Stimulated activated CD4-positive, alpha-beta T cell treated with anti-CD3 and anti-CD28 coated beads, Interleukin-4, amount 100 ng/mL, for 24 hours (primary cell): ENCODE measurements around the gene ABCG2.
"Not testable (repeated sequence)": the region's sequence is repeated elsewhere in the genome, so short reads cannot be mapped to it uniquely, and the experiment has no call there.

ENCODE experiments used
- DNase-seq: peaks from one replicate; pipeline ENCODE4 v3.0.0-alpha.2; 2020

ABCG2 gene

DNA sequence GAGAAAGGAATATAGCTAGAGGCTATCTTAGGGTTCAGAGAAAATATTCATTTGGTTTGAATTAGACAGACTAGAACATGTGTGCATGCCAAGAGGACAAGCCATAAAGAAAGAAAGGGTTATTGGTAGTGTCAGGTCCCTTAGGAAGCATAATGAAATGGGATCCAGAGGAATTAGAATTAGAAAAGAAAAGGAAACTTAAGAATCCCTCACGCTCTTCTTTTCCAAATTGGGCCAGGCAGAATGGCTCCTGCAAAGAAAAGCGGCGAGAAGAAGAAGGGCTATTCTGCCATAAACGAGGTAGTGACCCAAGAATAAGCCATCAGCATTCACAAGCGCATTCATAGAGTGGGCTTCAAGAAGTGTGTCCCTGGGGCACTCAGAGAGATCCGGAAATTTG, 4.9 kb upstream of the ABCG2 start:
- no peak for DNase-seq

DNA sequence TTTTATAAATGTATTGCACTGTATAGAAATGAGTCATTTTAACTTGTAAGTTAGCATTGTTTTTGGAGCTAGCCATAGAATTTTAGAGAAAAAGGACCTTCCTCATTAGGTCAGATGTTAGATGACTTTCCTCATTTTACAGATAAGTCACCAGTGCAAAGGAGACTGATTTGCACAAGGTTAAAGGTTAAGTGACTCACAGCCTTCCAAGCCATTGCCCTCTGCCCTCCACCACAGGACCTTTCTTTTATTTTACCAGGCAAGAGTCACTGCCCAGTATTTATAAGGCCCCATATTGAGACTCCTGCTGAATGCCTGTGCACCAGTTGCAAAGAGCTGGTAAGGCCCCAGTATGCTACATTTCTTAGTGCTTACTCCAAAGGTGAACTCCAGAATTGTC, 4.2 kb upstream of the ABCG2 start:
- no peak for DNase-seq

DNA sequence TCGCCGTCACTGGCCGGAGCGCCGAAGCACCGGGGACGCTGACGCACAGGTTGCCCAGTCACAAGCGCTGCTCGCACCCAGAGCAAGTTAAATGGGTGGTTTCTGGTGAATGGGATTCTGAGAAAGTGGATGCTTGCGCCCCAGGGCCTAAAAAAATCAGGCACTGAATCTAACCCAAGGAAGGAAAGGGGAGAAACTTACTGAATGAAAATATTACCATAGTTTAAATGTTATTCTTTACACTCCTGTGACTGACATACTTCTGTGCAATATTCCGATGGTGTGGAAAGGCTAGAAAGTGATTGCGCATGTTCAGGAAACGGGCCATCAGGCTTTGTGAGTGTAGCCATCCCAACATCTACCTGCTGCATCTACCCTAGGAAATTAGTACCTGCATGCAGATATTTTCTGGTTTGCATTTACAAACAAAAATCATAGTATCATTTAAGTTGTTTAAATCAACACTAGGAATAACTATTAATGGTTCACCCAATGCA, 838 bp upstream of the ABCG2 start:
- DNase-seq: no peak

DNA sequence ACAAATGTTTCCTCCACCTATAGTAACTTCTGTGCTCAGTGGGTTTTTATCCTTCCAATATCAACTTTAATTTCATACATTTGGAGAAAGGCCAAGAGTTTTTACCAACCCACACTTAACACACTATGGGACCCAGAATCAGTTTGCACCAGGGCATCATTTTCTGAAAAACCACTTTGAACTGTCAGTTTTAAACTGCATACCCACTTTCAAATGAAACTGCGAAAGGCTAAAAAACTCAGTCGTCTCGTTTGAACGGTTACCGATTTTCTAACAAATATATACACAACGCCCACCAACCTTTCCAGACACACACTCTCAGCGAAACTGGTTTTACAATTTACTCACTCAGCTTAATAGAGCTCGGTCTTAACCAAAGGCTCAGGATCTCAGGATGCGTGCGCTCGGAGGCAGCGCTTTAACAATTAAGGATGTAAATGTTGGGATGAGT, 376 bp downstream of the ABCG2 start:
- DNase-seq: no peak

DNA sequence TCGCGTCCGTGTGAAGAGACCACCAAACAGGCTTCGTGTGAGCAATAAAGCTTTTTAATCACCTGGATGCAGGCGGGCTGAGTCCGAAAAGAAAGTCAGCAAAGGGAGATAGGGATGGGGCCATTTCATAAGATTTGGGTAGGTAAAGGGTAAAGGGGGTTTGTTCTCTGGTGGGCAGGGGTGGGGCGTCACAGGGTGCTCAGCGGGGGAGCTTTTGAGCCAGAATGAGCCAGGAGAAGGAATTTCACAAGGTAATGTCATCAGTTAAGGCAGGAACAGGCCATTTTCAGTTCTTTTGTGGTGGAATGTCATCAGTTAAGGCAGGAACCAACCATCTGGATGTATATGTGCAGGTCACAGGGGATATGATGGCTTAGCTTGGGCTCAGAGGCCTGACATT, 6.1 kb downstream of the ABCG2 start:
- DNase-seq: not testable (repeated sequence)

DNA sequence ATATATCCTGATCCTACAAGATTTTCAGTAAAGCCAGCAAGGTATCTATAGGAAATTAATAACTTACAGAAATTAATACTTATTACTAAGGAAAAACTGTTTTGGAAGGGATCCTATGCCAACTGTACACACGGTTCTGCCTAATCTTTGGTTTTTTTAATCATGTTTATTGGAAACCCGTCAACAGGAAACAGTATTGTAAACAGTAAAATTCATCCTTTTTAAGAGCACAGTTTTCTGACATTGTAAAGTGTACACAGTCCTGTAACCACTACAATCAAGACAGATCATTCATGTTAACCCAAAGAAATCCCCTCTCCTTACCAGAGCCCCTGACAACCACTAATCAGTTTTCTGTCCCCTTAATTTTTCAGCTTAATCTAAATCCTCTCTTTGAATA, 9.9 kb downstream of the ABCG2 start:
- DNase-seq: no peak

DNA sequence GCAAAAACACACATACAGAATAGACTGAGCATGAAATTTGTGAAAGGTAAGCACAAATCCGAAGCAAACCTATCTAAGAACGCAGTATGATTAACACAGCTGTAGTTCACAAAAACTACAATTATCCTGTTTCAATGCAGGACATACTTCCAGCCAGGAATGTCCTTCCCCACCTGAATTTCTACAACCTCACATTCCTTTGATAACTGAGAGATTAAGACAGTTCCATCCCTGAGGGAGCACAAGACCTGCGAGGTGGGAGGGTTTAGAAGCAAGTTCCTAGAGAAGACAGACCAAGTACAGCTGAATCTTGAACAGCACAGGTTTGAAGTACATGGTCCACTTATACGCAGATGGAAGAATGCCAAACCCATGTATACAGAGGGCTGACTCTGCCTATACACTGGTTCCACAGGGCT, 10.6 kb downstream of the ABCG2 start:
- DNase-seq: no peak

DNA sequence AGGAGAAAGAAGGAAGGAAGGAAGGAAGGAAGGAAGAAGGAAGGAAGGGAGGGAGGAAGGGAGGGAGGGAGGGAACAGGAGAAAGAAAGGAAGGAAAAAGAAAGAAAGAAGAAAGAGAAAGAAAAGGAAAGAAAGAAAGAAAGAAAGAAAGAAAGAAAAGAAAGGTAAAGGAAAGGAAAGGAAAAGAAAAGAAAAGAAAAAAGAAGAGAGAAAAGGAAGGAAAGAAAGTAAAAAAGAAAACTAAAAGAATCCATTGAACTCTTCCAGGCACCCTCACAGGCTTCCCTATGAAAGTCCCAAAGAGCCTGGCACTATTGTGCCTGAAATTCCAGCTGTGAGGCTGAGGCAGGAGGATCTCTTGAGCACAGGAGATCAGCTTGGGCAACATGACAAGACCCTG, 11.5 kb downstream of the ABCG2 start:
- DNase-seq: no peak

DNA sequence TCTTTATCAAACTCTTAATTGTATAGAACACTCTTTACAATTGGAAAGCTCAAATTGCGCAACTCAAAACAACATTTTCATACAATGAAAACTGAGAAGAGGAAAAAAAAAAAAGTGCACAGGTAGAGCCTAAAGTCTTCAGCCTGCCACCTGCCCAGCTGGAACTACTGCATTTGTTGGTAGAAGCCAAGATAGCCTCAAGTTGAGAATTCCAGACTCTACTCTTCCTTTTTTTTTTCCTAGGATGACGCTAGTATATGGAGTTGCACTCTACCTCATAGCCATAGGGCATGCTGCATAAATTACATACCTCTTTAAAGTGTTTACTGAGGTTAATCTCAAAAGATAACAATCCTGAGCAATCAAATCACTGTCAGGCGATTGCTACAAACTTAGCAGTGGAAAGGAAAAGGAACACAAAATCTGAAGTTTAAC, 13.6 kb downstream of the ABCG2 start:
- no peak for DNase-seq

DNA sequence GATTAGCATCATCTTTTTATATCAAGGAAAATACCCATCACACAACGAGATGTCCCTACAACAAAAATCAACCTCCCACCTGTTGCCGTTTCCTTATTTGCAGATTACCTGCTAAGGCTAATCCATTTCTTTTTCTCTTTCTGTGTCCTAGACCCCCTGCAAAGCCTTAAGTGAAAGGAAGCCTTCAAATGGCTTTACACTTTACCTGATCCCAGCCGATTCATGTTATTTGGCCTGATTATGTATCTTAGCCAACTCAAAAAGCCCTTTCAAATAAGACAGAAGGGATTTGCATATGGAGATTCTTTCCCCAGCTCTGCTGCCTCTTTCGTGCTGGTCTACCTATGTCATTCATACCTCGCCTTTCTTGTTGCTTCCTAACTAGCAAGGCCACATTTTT, 14.4 kb downstream of the ABCG2 start:
- no peak for DNase-seq

DNA sequence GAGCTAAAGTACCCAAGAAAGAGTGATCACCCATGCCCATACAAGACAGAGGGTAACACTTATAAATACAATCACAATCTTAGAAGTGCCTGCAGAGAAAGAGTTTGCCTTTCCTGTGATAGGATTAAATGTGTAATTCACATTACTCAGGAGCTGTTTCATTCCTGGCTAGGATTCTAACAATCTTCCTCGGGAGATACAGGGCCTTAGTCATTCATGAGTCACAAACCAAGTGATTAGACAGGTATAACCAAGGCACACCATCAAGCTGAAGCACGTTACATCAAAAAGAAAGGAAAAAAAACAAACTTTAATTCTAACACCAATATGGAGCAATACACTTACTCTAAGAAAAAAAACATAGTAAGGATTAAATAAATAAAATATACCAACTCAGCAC, 14.9 kb downstream of the ABCG2 start:
- no peak for DNase-seq

DNA sequence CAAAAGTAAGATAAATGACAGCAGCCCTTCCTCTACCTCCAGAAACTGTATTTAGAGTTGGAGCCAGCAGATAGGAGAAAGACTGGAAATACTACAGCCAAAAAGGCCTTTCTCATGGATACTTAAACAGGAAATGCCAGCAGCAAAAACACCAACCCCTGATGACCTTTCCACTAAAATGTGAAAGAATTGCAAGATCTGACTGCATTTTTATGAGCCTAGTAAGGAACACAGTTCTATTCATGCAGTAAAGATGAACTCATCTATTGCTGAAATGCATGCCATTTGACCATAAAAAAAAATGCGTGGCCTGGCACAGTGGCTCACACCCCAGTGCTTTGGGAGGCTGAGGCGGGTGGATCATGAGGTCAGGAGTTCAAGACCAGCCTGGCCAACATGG, 19.9 kb downstream of the ABCG2 start:
- DNase-seq: no peak

DNA sequence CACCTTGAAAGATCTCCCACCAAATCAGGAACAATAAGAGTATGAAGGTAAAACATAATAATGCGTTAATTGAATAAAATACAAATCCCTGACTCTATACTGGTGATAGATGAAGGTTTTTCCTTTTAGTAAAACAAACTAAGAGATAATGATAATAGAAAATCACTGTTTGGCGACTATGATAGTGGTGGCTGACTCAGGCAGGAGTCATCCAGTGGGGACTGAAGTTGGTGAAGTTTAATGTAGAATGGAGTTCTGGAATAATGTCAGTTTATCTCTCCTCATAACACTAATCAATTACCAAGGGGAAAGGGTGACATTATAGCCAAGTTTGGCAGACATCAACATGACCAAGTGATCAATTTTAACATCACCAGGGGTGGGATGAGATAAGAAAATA, 21.3 kb downstream of the ABCG2 start:
- no peak for DNase-seq

DNA sequence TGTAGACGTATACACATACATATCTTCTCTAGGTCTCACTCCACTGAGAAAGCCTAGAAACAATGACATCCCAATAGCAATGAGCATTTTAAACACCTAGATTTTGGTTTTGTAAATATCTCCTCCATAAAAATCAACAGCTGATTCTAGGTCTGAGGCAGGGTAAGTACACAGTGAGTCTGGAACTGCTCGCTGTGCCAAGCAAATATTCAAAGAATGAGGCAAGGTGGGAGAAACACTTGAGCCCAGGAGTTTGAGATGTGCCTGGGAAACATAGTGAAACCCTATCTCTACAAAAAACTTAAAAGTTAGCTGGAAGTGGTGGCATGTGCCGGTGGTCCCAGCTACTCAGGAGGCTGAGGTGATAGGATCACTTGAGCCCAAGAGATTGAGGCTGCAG, 22.2 kb downstream of the ABCG2 start:
- DNase-seq: no peak

DNA sequence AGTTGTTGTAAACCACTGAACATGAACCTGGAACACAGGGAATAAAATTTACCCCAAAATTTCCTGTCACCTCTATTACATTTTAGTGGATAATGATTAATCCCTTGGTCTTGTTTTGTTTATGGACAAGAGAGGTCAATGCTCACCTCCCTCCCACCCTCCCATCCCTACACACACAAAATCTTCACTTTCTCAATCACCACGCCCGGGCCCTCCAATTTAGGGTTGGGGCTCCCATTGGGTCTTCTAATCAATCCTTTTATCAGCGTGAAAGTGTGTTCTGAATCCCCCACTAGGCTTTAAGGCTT, 23.1 kb downstream of the ABCG2 start:
- no peak for DNase-seq

DNA sequence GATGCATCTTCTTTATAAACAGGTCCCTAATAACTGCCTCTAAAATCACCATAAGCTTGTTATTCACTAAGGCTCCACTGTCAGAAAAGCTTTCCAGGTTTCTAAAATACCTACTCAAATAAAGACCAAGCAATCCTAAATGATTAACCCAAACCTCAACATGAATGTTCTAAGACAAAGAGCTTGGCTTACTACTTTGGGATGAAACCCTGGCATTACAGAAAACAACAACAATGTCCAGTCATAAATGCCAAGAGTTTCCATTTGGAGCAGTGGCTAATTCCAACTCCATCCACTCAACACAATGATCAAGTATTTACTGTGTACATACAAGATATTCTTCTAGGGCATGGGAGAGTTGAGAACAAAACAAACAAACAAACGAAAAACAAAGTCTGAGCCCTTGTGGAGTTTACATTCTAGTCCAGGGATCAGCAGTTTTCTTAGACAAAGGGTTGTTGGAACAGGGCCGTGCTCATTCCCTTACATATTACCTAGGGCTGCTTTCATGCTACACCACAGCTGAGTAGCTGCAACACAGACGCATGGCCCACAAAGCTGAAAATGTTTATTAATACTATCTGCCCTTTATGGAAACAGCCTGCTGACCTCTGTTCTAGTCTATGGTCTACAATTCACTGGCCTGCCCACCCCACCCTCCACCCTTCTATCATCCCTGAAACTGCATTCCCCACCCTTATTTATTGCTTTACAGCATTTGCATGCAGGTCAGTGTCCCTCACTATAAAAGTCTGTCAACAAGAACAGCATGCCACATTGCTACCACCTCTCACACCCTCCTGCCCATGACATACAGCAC, 23.7 kb downstream of the ABCG2 start:
- DNase-seq: no peak

DNA sequence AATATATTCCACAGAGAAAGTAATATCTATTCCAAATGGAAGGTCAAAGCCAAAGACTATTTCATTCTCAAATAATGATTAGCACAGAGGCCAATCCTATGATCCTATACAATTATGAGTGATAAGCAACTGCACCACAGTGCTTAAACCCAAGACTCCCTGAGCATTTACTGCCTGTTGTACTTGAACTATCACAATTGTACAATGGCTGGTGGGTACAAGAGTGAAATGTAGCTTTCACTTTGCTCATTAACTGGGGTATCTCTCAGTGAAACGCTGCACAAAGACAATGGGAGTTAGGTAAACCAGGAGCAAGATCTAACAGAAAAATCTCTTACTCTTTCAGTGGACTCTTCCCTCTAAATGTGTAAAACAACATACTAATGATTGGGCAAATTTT, 24.3 kb downstream of the ABCG2 start:
- no peak for DNase-seq

DNA sequence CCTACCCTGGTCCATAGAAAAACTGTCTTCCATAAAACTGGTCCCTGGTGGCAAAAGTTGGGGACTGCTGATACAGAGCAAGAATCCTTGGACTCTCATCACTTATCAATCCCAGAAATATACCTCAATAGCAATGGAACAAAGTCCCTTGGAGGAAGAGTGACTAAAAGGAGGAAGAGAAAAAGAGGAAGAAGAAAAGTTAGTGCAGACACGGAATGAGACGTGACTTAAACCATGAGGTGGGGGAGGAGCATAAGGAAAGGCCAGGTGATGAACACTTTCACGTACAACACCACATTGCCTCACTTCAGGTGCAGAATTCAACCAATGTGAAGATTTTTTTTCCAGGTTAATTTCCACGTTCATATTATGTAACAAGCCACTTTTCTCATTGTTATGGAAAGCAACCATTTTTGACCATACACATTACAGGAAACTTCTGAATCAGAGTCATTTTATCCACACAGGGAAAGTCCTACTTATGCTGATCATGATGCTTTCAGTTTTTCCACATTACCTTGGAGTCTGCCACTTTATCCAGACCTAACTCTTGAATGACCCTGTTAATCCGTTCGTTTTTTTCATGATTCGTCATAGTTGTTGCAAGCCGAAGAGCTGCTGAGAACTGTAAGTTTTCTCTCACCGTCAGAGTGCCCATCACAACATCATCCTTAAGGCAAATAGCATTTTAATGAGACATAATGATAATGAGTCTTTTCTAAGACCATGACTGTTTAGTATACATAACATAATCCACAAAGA, 27.7 kb downstream of the ABCG2 start:
- no peak for DNase-seq

DNA sequence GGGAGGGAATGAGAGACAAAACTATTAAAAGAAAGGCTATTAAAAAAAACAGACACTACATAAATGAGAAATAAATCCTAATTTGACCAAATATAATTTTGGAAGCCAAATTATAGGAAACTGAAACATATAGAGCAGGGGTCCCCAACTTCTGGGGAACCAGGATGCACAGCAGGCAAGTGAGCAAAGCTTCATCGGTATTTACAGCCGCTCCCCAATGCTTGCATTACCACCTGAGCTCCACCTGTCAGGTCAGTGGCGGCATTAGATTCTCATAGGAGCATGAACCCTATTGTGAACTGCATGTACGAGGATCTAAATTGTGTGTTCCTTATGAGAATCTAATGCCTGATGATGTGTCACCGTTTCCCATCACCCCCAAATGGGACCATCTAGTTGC, 28.4 kb downstream of the ABCG2 start:
- DNase-seq: no peak

DNA sequence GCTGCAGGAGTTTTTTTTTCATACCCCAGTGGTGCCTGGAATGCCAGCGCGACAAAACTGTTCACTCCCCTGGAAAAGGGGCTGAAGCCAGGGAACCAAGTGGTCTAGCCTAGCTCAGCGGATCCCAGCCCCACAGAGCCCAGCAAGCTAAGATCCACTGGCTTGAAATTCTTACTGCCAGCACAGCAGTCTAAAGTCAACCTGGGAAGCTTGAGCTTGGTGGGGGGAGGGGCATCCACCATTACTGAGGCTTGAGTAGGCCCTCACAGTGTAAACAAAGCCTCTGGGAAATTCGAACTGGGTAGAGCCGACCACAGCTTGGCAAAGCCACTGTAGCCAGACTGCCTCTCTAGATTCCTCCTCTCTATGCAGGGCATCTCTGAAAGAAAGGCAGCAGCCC, 36.2 kb downstream of the ABCG2 start:
- not testable (repeated sequence) for DNase-seq

DNA sequence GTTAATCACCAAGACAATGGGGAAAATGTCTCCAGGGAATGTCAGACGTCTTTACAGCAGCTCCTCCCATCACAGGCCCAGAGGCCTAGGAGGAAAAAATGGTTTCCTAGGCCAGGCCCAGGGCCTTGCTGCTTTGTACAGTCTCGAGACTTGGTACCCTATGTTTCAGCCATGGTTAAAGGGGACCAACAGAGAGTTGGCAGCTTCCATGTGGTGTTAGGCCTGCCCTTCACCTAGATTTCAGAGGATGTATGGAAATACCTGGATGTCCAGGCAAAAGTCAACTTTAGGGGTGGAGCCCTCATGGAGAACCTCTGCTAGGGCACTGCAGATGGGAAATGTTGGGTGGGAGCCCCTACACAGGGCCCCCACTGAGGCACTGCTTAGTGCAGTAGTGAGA, 38.5 kb downstream of the ABCG2 start:
- no peak for DNase-seq

DNA sequence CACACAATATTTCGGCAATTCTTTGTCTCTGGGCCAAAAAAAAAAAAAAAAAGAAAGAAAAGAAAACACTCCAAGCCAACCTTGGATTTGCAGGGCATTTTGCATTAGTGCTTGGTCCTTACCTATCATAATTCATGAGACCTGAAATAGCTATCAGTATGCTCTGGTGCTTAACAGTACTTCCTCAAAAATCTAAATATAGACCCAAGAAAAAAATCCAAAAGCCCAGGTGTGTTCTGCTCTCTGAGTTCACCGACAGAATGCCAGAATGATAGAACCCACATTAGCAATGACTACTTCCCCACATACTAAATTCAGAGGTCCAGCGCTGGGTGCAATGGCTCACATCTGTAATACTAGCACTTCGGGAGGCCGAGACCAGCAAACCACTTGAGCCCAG, 42.9 kb downstream of the ABCG2 start:
- DNase-seq: no peak

DNA sequence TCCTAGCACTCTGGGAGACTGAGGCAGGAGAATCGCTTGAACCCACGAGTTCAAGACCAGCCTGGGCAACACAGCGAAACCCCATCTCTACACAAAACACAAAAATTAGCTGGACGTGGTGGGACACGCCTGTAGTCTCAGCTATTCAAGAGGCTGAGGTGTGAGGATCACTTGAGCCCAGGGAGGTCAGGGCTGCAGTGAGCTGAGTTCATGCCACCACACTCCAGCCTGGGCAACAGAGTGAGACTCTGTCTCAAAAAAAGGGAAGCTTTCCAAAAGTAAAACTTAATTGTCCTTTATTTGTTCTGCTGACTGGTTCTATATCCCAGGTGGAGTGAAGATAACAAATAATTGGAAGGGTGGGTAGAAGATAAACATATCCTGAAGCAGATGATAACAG, 45.6 kb downstream of the ABCG2 start:
- DNase-seq: no peak

DNA sequence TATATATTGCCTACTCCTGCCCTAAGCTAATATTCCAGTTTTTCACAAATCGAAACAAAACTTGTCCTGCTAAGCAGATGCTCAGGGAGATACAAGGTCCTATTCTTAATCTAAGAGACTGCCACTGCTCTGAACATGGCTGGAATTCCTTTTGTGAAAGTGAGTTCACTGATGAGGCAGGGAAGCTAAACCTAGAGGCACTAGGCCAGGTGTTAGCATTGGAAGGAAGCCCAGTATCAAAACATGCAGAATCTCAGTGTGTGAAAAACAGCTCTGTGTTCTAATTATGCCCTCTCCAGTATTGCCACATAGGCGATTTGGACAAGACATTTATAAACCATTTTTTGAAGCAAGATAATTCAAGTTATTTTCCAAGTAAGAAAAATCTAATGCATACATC, 47.6 kb downstream of the ABCG2 start:
- DNase-seq: no peak
